K562 (cell line): ENCODE measurements around the gene SEC24A. TPM values are rescaled to one million over a fixed set of nuclear protein-coding genes. Genes with fewer than 3 reads are reported as not detected.
A peak's percentile ranks its signal among the peaks of the same experiment; 100 is the strongest.

Experiments
- DPF2 ChIP-seq: fragments of 450-650 bp; IDR thresholded peaks from 2 replicates; pipeline ENCODE4 v1.6.1; 2016
- HDAC2 ChIP-seq: fragments of 450-650 bp; IDR thresholded peaks from 2 replicates; pipeline ENCODE4 v1.6.1; 2016; ENCODE audit warnings: mild to moderate bottlenecking
- LARP7 ChIP-seq: fragments of 450-650 bp; IDR thresholded peaks from 2 replicates; pipeline ENCODE4 v1.6.1; 2016
- MBD2 ChIP-seq: sonication (generic); IDR thresholded peaks from 2 replicates; pipeline ENCODE4 v1.6.1; 2016; ENCODE audit warnings: low read depth, borderline replicate concordance
- NFXL1 ChIP-seq: fragments of 450-650 bp; formaldehyde crosslinking; IDR thresholded peaks from 2 replicates; pipeline ENCODE4 v1.4.0; 2021; ENCODE audit warnings: mild to moderate bottlenecking
- NR3C1 ChIP-seq: sonication (generic); formaldehyde crosslinking; IDR thresholded peaks from 2 replicates; pipeline ENCODE4 v1.8.1; 2022; ENCODE audit warnings: missing genetic modification reagents
- RBM22 ChIP-seq: fragments of 200-400 bp; formaldehyde crosslinking; IDR thresholded peaks from 2 replicates; pipeline ENCODE4 v1.6.1; 2018; ENCODE audit warnings: low read length, low read depth; ENCODE audit not compliant: poor library complexity, severe bottlenecking
- RUNX1 ChIP-seq: sonication (generic); IDR thresholded peaks from 2 replicates; pipeline ENCODE4 v1.6.1; 2016; ENCODE audit warnings: antibody characterized with exemption, low read depth
- SMAD4 ChIP-seq: fragments of 250-450 bp; sonication (Bioruptor Pico); conservative IDR thresholded peaks from 2 replicates; pipeline ENCODE4 v1.8.0; 2021; ENCODE audit warnings: inconsistent platforms, mild to moderate bottlenecking, moderate library complexity
- SRSF3 ChIP-seq: fragments of 200-400 bp; formaldehyde crosslinking; IDR thresholded peaks from 2 replicates; pipeline ENCODE4 v1.6.1; 2016; ENCODE audit warnings: mild to moderate bottlenecking, low read length, moderate library complexity; ENCODE audit not compliant: insufficient read depth
- TCF7 ChIP-seq: sonication (generic); IDR thresholded peaks from 2 replicates; pipeline ENCODE4 v1.6.1; 2016; ENCODE audit warnings: antibody characterized with exemption, borderline replicate concordance
- XRCC3 ChIP-seq: fragments of 450-650 bp; IDR thresholded peaks from 2 replicates; pipeline ENCODE4 v1.6.1; 2017; ENCODE audit warnings: mild to moderate bottlenecking, moderate library complexity
- ZNF133 ChIP-seq: fragments of 250-450 bp; sonication (Bioruptor Pico); IDR thresholded peaks from 2 replicates; pipeline ENCODE4 v1.4.0; 2020; ENCODE audit warnings: mild to moderate bottlenecking
- ZNF668 ChIP-seq: fragments of 250-450 bp; sonication (Bioruptor Pico); IDR thresholded peaks from 2 replicates; pipeline ENCODE4 v1.8.0; 2022; ENCODE audit warnings: mild to moderate bottlenecking, inconsistent platforms
- polyA plus RNA-seq, 8 experiments: library from polyadenylated mRNA; depleted of rRNA in 4 of 8; stranded (reverse) in 5 of 8; unstranded in 3 of 8; fragments of >200 nt; fragmentation: Nextera tagmentation in 2 of 8; fragmentation: Illumina TruSeq in 1 of 8; extraction: Ambion mirVana in 2 of 8; extraction: Trizol in 1 of 8; gene quantifications; 2 replicates each; pipeline versions ENCODE4 v1.2.1 to v1.2.3, GENCODE V29; 2011 to 2014; ENCODE audit warnings: inconsistent platforms in 1 of 8, missing spikeins in 1 of 8
- total RNA-seq, 7 experiments: library from RNA; depleted of rRNA in 6 of 7; stranded (reverse); fragments of >200 nt in 6 of 7; fragmentation: Illumina TruSeq in 2 of 7; extraction: Trizol in 2 of 7; gene quantifications; 2 replicates each; pipeline versions ENCODE4 v1.2.1 to v1.2.3, GENCODE V29; 2011 to 2021; ENCODE audit warnings: low replicate concordance in 1 of 7
- TF ChIP-seq, protein P1 (sequence below), 2 experiments: fragments of 450-650 bp in 1 of 2; sonication (generic) in 1 of 2; formaldehyde crosslinking in 1 of 2; IDR thresholded peaks; 2 replicates each; pipeline versions ENCODE4 v1.7.1 to v1.9.0; 2016 to 2022; ENCODE audit warnings: inconsistent platforms in 1 of 2, mild to moderate bottlenecking in 1 of 2, missing genetic modification reagents in 1 of 2
- TF ChIP-seq, protein P2 (sequence below): sonication (generic); formaldehyde crosslinking; IDR thresholded peaks from 2 replicates; pipeline ENCODE4 v1.8.1; 2023; ENCODE audit warnings: mild to moderate bottlenecking, missing genetic modification reagents
- TF ChIP-seq, protein P3 (sequence below): sonication (generic); formaldehyde crosslinking; IDR thresholded peaks from 2 replicates; pipeline ENCODE4 v1.8.1; 2023; ENCODE audit warnings: mild to moderate bottlenecking, missing genetic modification reagents, moderate library complexity

SEC24A gene
- total and polyA plus RNA-seq, 9 of the 15 experiments (the other 6 are each of a cell fraction or from before 2014, with no cell fraction given): 7.9 to 36.5 (median 17.5) TPM

GRCh38 chr5:134648425-134649162 lies at the start of gene SEC24A (continued):
- TF ChIP-seq MBD2: no peak
- TF ChIP-seq ZNF133 (CRISPR knock-in tag): no peak
- TF ChIP-seq HDAC2: peak; percentile 51; the same call in 1 of the 2 replicates
- no peak for TF ChIP-seq RUNX1
- TF ChIP-seq NFXL1 (CRISPR knock-in tag): no peak
- TF ChIP-seq TCF7: no peak
- no peak for TF ChIP-seq RBM22
- TF ChIP-seq, protein P1, sequence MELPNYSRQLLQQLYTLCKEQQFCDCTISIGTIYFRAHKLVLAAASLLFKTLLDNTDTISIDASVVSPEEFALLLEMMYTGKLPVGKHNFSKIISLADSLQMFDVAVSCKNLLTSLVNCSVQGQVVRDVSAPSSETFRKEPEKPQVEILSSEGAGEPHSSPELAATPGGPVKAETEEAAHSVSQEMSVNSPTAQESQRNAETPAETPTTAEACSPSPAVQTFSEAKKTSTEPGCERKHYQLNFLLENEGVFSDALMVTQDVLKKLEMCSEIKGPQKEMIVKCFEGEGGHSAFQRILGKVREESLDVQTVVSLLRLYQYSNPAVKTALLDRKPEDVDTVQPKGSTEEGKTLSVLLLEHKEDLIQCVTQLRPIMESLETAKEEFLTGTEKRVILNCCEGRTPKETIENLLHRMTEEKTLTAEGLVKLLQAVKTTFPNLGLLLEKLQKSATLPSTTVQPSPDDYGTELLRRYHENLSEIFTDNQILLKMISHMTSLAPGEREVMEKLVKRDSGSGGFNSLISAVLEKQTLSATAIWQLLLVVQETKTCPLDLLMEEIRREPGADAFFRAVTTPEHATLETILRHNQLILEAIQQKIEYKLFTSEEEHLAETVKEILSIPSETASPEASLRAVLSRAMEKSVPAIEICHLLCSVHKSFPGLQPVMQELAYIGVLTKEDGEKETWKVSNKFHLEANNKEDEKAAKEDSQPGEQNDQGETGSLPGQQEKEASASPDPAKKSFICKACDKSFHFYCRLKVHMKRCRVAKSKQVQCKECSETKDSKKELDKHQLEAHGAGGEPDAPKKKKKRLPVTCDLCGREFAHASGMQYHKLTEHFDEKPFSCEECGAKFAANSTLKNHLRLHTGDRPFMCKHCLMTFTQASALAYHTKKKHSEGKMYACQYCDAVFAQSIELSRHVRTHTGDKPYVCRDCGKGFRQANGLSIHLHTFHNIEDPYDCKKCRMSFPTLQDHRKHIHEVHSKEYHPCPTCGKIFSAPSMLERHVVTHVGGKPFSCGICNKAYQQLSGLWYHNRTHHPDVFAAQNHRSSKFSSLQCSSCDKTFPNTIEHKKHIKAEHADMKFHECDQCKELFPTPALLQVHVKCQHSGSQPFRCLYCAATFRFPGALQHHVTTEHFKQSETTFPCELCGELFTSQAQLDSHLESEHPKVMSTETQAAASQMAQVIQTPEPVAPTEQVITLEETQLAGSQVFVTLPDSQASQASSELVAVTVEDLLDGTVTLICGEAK (IDR thresholded peaks at IDR 0.05): peak; percentile 94
- TF ChIP-seq, protein P1 (CRISPR knock-in tag; IDR thresholded peaks at IDR 0.05): no peak
- peak; percentile 68 for TF ChIP-seq SMAD4 (CRISPR knock-in tag)
- TF ChIP-seq, protein P2, sequence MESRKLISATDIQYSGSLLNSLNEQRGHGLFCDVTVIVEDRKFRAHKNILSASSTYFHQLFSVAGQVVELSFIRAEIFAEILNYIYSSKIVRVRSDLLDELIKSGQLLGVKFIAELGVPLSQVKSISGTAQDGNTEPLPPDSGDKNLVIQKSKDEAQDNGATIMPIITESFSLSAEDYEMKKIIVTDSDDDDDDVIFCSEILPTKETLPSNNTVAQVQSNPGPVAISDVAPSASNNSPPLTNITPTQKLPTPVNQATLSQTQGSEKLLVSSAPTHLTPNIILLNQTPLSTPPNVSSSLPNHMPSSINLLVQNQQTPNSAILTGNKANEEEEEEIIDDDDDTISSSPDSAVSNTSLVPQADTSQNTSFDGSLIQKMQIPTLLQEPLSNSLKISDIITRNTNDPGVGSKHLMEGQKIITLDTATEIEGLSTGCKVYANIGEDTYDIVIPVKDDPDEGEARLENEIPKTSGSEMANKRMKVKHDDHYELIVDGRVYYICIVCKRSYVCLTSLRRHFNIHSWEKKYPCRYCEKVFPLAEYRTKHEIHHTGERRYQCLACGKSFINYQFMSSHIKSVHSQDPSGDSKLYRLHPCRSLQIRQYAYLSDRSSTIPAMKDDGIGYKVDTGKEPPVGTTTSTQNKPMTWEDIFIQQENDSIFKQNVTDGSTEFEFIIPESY (CRISPR knock-in tag): no peak
- 0 out of 2 replicates have a peak, but pooled peaks have one; percentile 13 for TF ChIP-seq LARP7
- TF ChIP-seq SRSF3: peak; percentile 85; the same call in 1 of the 2 replicates
- TF ChIP-seq ZNF668 (CRISPR knock-in tag): no peak
- TF ChIP-seq NR3C1 (CRISPR knock-in tag): no peak
- TF ChIP-seq DPF2: no peak; the same call in 1 of the 2 replicates
- TF ChIP-seq XRCC3: no peak
- TF ChIP-seq, protein P3, sequence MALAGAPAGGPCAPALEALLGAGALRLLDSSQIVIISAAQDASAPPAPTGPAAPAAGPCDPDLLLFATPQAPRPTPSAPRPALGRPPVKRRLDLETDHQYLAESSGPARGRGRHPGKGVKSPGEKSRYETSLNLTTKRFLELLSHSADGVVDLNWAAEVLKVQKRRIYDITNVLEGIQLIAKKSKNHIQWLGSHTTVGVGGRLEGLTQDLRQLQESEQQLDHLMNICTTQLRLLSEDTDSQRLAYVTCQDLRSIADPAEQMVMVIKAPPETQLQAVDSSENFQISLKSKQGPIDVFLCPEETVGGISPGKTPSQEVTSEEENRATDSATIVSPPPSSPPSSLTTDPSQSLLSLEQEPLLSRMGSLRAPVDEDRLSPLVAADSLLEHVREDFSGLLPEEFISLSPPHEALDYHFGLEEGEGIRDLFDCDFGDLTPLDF (CRISPR knock-in tag): 0 out of 2 replicates have a peak, but pooled peaks have one; percentile 18
